HL-60/S4 treated with phorbol 12-myristate 13-acetate at 8.2 ng/mL for 4 days and 3 days (cell line): Measurements from ENCODE around the gene SAMD1.

ENCODE experiments used
- in situ Hi-C: fragments of 300-500 bp; cut with MboI; formaldehyde crosslinking; loops from 2 replicates; pipeline ENCODE4 v1.15.0; 2022; ENCODE audit warnings: low sequenced_read_pairs

SAMD1 gene

DNA sequence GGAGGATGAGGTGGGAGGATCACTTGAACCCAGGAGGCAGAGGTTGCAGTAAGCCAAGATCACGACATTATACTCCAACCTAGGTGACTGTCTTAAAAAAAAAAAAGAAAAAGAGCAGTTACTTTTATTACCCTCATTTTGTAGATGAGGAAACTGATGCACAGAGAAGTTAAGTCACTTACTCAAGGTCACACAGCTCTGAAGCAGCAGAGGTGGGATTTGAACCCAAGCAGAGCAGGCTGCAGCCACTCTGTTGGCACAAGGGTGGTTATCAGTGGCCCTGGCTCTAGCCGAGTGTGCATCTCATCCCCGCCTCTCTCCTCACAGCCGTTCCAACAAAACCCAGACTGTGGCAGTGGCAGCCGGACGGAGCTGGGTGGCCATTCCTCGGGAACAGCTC is 51.4 kb downstream of the SAMD1 start:
- in situ Hi-C loops, result no loop called here
